Esophagus squamous epithelium (tissue), 4 donors: ENCODE measurements around the gene KRT34.
"Not testable (repeated sequence)": the region's sequence is repeated elsewhere in the genome, so short reads cannot be mapped to it uniquely, and the experiment has no call there.

ENCODE experiments used
- CTCF ChIP-seq, 6 experiments: fragments of 450-650 bp in 4 of 6; fragments of 200-600 bp in 2 of 6; sonication (generic) in 2 of 6; IDR thresholded peaks; one replicate each; pipeline ENCODE4 v1.5.1; 2016 to 2019; ENCODE audit warnings: antibody characterized with exemption in 6 of 6, mild to moderate bottlenecking in 4 of 6, moderate library complexity in 4 of 6
- POLR2A ChIP-seq, 4 donors: fragments of 450-650 bp; IDR thresholded peaks; one replicate each; pipeline ENCODE4 v1.6.1; 2017; ENCODE audit warnings: antibody characterized with exemption in 4 of 4, mild to moderate bottlenecking in 4 of 4, moderate library complexity in 3 of 4

- TF ChIP-seq POLR2A, CTCF (IDR thresholded peaks at IDR 0.05): not testable (repeated sequence)
Measured at GRCh38 chr17:41346421-41346820, 35.7 kb downstream of the KRT34 start.
